ENCODE measurements around the gene AP1G2. TPM values are rescaled to one million over a fixed set of nuclear protein-coding genes. Genes with fewer than 3 reads are reported as not detected.

The AP1G2 gene
- total and polyA plus RNA-seq, 2 of the 13 experiments (the other 11 are each of a cell fraction or from before 2014, with no cell fraction given), result 96.9 to 611 TPM

DNA sequence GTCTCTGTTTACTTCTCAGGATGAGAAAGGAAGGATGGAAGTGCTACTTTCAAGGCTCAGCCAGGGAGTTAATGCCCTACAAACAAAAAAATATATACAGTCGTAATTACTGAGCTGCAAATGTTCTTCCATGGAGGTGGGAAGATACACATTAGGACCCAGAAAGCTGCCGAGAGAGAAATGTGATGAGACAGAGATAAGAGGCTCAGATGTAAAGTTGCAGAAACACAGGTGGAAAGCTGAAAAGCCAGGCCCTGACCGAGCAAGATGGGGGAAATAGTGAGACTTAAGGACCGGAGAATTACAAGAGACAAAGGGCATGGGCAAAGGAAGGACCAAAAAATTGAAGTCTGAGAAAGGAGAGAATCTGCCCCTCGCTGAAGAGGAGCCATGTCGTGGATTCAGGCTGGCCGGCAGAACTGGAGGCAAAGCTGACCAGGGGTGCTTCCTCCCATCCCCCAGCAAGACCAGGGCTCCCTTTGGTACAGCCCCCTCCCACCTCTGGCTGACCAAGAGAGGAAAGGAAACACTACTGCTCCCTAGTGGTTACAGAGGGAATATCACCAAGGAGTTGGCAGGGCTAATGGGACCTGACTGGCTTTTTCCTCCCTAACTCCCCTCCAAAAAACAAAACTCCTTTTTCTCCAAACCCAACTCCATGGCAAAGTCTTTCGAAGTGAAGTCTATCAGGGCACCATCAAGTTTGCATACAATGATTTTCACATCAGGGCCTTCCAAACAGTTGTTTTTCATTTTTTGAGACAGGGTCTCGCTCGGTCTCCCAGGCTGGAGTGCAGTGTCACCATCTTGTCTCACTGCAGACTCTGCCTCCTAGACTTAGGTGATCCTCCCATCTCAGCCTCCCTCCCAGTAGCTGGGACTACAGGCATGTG, 28.1 kb downstream of the AP1G2 start (continued):
- TF ChIP-seq ZBTB46 (CRISPR knock-in tag; IDR thresholded peaks at IDR 0.05; ENCODE audit: borderline replicate concordance), result no peak
- TF ChIP-seq POGZ (CRISPR knock-in tag; IDR thresholded peaks at IDR 0.05), result 0 out of 2 replicates have a peak, but pooled peaks have one; percentile 11
- TF ChIP-seq ZNF317 (CRISPR knock-in tag; IDR thresholded peaks at IDR 0.05), result 0 out of 2 replicates have a peak, but pooled peaks have one; percentile 48
- TF ChIP-seq TFE3 (CRISPR knock-in tag; IDR thresholded peaks at IDR 0.05), result peak; percentile 38; the same call in 1 of the 2 replicates
- TF ChIP-seq ZNF567 (CRISPR knock-in tag; IDR thresholded peaks at IDR 0.05; ENCODE audit: borderline replicate concordance), result no peak
- TF ChIP-seq ATF7-NPFF (CRISPR knock-in tag; IDR thresholded peaks at IDR 0.05; ENCODE audit: low read depth), result peak; percentile 57; the same call in 1 of the 2 replicates
- TF ChIP-seq, protein P1, sequence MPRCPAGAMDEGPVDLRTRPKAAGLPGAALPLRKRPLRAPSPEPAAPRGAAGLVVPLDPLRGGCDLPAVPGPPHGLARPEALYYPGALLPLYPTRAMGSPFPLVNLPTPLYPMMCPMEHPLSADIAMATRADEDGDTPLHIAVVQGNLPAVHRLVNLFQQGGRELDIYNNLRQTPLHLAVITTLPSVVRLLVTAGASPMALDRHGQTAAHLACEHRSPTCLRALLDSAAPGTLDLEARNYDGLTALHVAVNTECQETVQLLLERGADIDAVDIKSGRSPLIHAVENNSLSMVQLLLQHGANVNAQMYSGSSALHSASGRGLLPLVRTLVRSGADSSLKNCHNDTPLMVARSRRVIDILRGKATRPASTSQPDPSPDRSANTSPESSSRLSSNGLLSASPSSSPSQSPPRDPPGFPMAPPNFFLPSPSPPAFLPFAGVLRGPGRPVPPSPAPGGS (CRISPR knock-in tag; IDR thresholded peaks at IDR 0.05), result peak; percentile 79; the same call in 1 of the 2 replicates
- no peak for TF ChIP-seq ZNF496 (CRISPR knock-in tag; IDR thresholded peaks at IDR 0.05; ENCODE audit: insufficient replicate concordance)
- TF ChIP-seq ERF (CRISPR knock-in tag; IDR thresholded peaks at IDR 0.05), result peak; percentile 63; the same call in 1 of the 2 replicates
- TF ChIP-seq ZNF766 (CRISPR knock-in tag; IDR thresholded peaks at IDR 0.05; ENCODE audit: borderline replicate concordance), result 0 out of 2 replicates have a peak, but pooled peaks have one; percentile 16
- TF ChIP-seq ZNF768 (CRISPR knock-in tag; IDR thresholded peaks at IDR 0.05), result peak; percentile 34; the same call in 1 of the 2 replicates
- TF ChIP-seq SIX4 (CRISPR knock-in tag; IDR thresholded peaks at IDR 0.05), result no peak
- TF ChIP-seq RBFOX2 (IDR thresholded peaks at IDR 0.05; ENCODE audit: low read depth, low read length), result no peak
- no peak for TF ChIP-seq SOX5 (CRISPR knock-in tag; IDR thresholded peaks at IDR 0.05; ENCODE audit: borderline replicate concordance)
- TF ChIP-seq ZNF746 (CRISPR knock-in tag; IDR thresholded peaks at IDR 0.05), result no peak
- peak; percentile 35; the same call in 1 of the 2 replicates for TF ChIP-seq KDM5B (CRISPR knock-in tag; IDR thresholded peaks at IDR 0.05; ENCODE audit: borderline replicate concordance)
- peak; percentile 96 for TF ChIP-seq CTCF (CRISPR knock-in tag; IDR thresholded peaks at IDR 0.05)
- TF ChIP-seq GABPB1 (CRISPR knock-in tag; IDR thresholded peaks at IDR 0.05), result peak; percentile 36; the same call in 1 of the 2 replicates
- TF ChIP-seq ZNF10 (CRISPR knock-in tag; IDR thresholded peaks at IDR 0.05; ENCODE audit: borderline replicate concordance, low read depth), result no peak
- 0 out of 2 replicates have a peak, but pooled peaks have one; percentile 50 for TF ChIP-seq ZNF720 (CRISPR knock-in tag; IDR thresholded peaks at IDR 0.05)
